ENCODE results near the gene MYPN. TPM values are rescaled to one million over a fixed set of nuclear protein-coding genes. Genes with fewer than 3 reads are reported as not detected.
A peak's percentile ranks its signal among the peaks of the same experiment; 100 is the strongest.

MYPN gene
- total RNA-seq, 1 donor: 1.7 TPM

- TF ChIP-seq CTCF (IDR thresholded peaks at IDR 0.05; ENCODE audit: insufficient read depth, low read length): no peak
- H3K4me3 ChIP-seq (ENCODE audit: low read depth, low read length): no peak overlapping the region
- peak; percentile 42 for DNase-seq (ENCODE audit: low read depth)
Measured at GRCh38 chr10:68137171-68137570, 27.9 kb downstream of the MYPN start.

- no peak for TF ChIP-seq CTCF (IDR thresholded peaks at IDR 0.05; ENCODE audit: insufficient read depth, low read length)
Measured at GRCh38 chr10:68138526-68138925, 29.2 kb downstream of the MYPN start.

GRCh38 chr10:68139448-68140272 is 30.4 kb downstream of the MYPN start:
- no peak for TF ChIP-seq CTCF (IDR thresholded peaks at IDR 0.05; ENCODE audit: insufficient read depth, low read length)
- DNase-seq (ENCODE audit: low read depth): peak; percentile 26

More at GRCh38 chr10:68138526-68138925, 29.2 kb downstream of the MYPN start:
- no peak overlapping the region for H3K4me3 ChIP-seq (ENCODE audit: low read depth, low read length)
- no peak for DNase-seq (ENCODE audit: low read depth)

GRCh38 chr10:68142761-68143160 is 33.5 kb downstream of the MYPN start:
- no peak for TF ChIP-seq CTCF (IDR thresholded peaks at IDR 0.05; ENCODE audit: insufficient read depth, low read length)
- no peak for DNase-seq (ENCODE audit: low read depth)
- H3K4me3 ChIP-seq (ENCODE audit: low read depth, low read length): no peak overlapping the region

More at GRCh38 chr10:68139448-68140272, 30.4 kb downstream of the MYPN start:
- H3K4me3 ChIP-seq (ENCODE audit: low read depth, low read length): no peak overlapping the region

- no peak for TF ChIP-seq CTCF (IDR thresholded peaks at IDR 0.05; ENCODE audit: insufficient read depth, low read length)
- no peak for DNase-seq (ENCODE audit: low read depth)
- no peak overlapping the region for H3K4me3 ChIP-seq (ENCODE audit: low read depth, low read length)
Measured at GRCh38 chr10:68144709-68145108, 35.4 kb downstream of the MYPN start.

- DNase-seq (ENCODE audit: low read depth): no peak
- TF ChIP-seq CTCF (IDR thresholded peaks at IDR 0.05; ENCODE audit: insufficient read depth, low read length): no peak
- H3K4me3 ChIP-seq (ENCODE audit: low read depth, low read length): no peak overlapping the region
Measured at GRCh38 chr10:68145705-68146104, 36.4 kb downstream of the MYPN start.

Measured in fibroblast of the aortic adventitia (primary cell).